Liver (tissue), 9 donors: ENCODE measurements around the gene GATA5. TPM values are rescaled to one million over a fixed set of nuclear protein-coding genes. Genes with fewer than 3 reads are reported as not detected.

ENCODE experiments used
- DNase-seq: peaks from one replicate; pipeline ENCODE4 v3.0.0-alpha.2; 2017; ENCODE audit warnings: low spot score
- H3K27ac ChIP-seq, 2 donors: one replicate each; pipeline ENCODE4 v1.7.0; 2013; ENCODE audit warnings: inconsistent platforms in 2 of 2, low read length in 2 of 2, control low read depth in 1 of 2, low read depth in 1 of 2, mild to moderate bottlenecking in 1 of 2
- H3K27me3 ChIP-seq, 4 donors: one replicate each; pipeline versions ENCODE4 v1.6.1 to v1.7.0; 2013; ENCODE audit warnings: low read length in 3 of 4, inconsistent platforms in 1 of 4, mild to moderate bottlenecking in 1 of 4, moderate library complexity in 1 of 4; ENCODE audit not compliant: control insufficient read depth in 4 of 4, insufficient read depth in 4 of 4
- H3K36me3 ChIP-seq, 4 donors: one replicate each; pipeline versions ENCODE4 v1.6.1 to v1.7.0; 2013; ENCODE audit warnings: low read length in 3 of 4, mild to moderate bottlenecking in 3 of 4, low read depth in 1 of 4, moderate library complexity in 1 of 4; ENCODE audit not compliant: control insufficient read depth in 4 of 4, insufficient read depth in 3 of 4
- H3K4me1 ChIP-seq, 4 donors: one replicate each; pipeline versions ENCODE4 v1.6.1 to v1.7.0; 2013; ENCODE audit warnings: low read length in 3 of 4, mild to moderate bottlenecking in 3 of 4, moderate library complexity in 1 of 4; ENCODE audit not compliant: control insufficient read depth in 4 of 4, insufficient read depth in 4 of 4
- H3K4me3 ChIP-seq, 3 donors: one replicate each; pipeline versions ENCODE4 v1.6.1 to v1.7.0; 2013; ENCODE audit warnings: low read length in 3 of 3, control low read depth in 1 of 3, low read depth in 1 of 3, mild to moderate bottlenecking in 1 of 3
- H3K9ac ChIP-seq, 2 donors: one replicate each; pipeline ENCODE4 v1.7.0; 2013; ENCODE audit warnings: low read length in 2 of 2, mild to moderate bottlenecking in 2 of 2, moderate library complexity in 2 of 2, control low read depth in 1 of 2, low read depth in 1 of 2
- H3K9me3 ChIP-seq, 4 donors: one replicate each; pipeline versions ENCODE4 v1.6.1 to v1.7.0; 2013; ENCODE audit warnings: low read length in 3 of 4; ENCODE audit not compliant: control insufficient read depth in 4 of 4
- EGR1 ChIP-seq, 2 donors: IDR thresholded peaks; 2 replicates each; pipeline ENCODE4 v1.6.1; 2016 to 2018; ENCODE audit warnings: antibody characterized with exemption in 2 of 2, low read depth in 2 of 2
- FOXA1 ChIP-seq: IDR thresholded peaks from 2 replicates; pipeline ENCODE4 v1.6.1; 2016; ENCODE audit warnings: antibody characterized with exemption
- FOXA2 ChIP-seq: IDR thresholded peaks from 2 replicates; pipeline ENCODE4 v1.6.1; 2016; ENCODE audit warnings: antibody characterized with exemption
- GABPA ChIP-seq, 2 donors: IDR thresholded peaks in 1 of 2; conservative IDR thresholded peaks in 1 of 2; 2 replicates each; pipeline ENCODE4 v1.6.1; 2016; ENCODE audit warnings: antibody characterized with exemption in 2 of 2, mild to moderate bottlenecking in 1 of 2, moderate library complexity in 1 of 2
- HNF4A ChIP-seq, 2 donors: conservative IDR thresholded peaks; 2 replicates each; pipeline ENCODE4 v1.6.1; 2016; ENCODE audit warnings: antibody characterized with exemption in 2 of 2, mild to moderate bottlenecking in 2 of 2
- HNF4G ChIP-seq: IDR thresholded peaks from 2 replicates; pipeline ENCODE4 v1.6.1; 2016; ENCODE audit warnings: antibody characterized with exemption
- JUND ChIP-seq, 2 donors: IDR thresholded peaks; 2 replicates each; pipeline ENCODE4 v1.6.1; 2016; ENCODE audit warnings: antibody characterized with exemption in 2 of 2
- NR2F2 ChIP-seq: IDR thresholded peaks from 2 replicates; pipeline ENCODE4 v1.6.1; 2016; ENCODE audit warnings: antibody characterized with exemption
- RAD21 ChIP-seq, 2 donors: IDR thresholded peaks; 2 replicates each; pipeline ENCODE4 v1.6.1; 2016; ENCODE audit warnings: antibody characterized with exemption in 2 of 2, mild to moderate bottlenecking in 2 of 2
- RXRA ChIP-seq, 2 donors: IDR thresholded peaks; 2 replicates each; pipeline ENCODE4 v1.6.1; 2017 to 2018; ENCODE audit warnings: antibody characterized with exemption in 2 of 2, mild to moderate bottlenecking in 1 of 2
- SP1 ChIP-seq: IDR thresholded peaks from 2 replicates; pipeline ENCODE4 v1.6.1; 2018; ENCODE audit warnings: antibody characterized with exemption, mild to moderate bottlenecking
- TAF1 ChIP-seq: conservative IDR thresholded peaks from 2 replicates; pipeline ENCODE4 v1.6.1; 2016; ENCODE audit warnings: antibody characterized with exemption, mild to moderate bottlenecking
- YY1 ChIP-seq: IDR thresholded peaks from 2 replicates; pipeline ENCODE4 v1.6.1; 2016; ENCODE audit warnings: antibody characterized with exemption, mild to moderate bottlenecking
- WGBS: extraction: QIAGEN DNeasy Blood & Tissue Kit; methylation state at CpG from one replicate; pipeline ENCODE4 v1.1.7; 2013; 5-methylcytosine and 5-hydroxymethylcytosine counted together
- polyA plus RNA-seq, 2 donors: library from polyadenylated mRNA; stranded (reverse) in 1 of 2; unstranded in 1 of 2; fragments of 200-250 nt in 1 of 2; fragments of >200 nt in 1 of 2; fragmentation: Nextera tagmentation in 1 of 2; extraction: Ambion mirVana in 1 of 2; gene quantifications; one replicate each; pipeline versions ENCODE4 v1.2.1 to v1.2.3, GENCODE V29; 2013 to 2015
- total RNA-seq, 2 donors: library from RNA; depleted of rRNA; stranded (reverse); fragments of >200 nt; gene quantifications; one replicate each; pipeline ENCODE4 v1.2.3, GENCODE V29; 2014
- TF ChIP-seq, protein P1 (sequence below): IDR thresholded peaks from 2 replicates; pipeline ENCODE4 v1.6.1; 2016; ENCODE audit warnings: antibody characterized with exemption
- TF ChIP-seq, protein P2 (sequence below): IDR thresholded peaks from 2 replicates; pipeline ENCODE4 v1.6.1; 2016; ENCODE audit warnings: antibody characterized with exemption
- TF ChIP-seq, protein P3 (sequence below): IDR thresholded peaks from 2 replicates; pipeline ENCODE4 v1.6.1; 2016; ENCODE audit warnings: antibody characterized with exemption
- TF ChIP-seq, protein P4 (sequence below): fragments of 150-350 bp; IDR thresholded peaks from 2 replicates; pipeline ENCODE4 v1.5.1; 2017; ENCODE audit warnings: improper control_type of control experiment, low read depth, low read length; ENCODE audit not compliant: missing input control
- TF ChIP-seq, protein P5 (sequence below): IDR thresholded peaks from 2 replicates; pipeline ENCODE4 v1.6.1; 2016; ENCODE audit warnings: antibody characterized with exemption, mild to moderate bottlenecking
- donor health status: healthy.
- donor health status: healthy.
- donor health status: healthy.
- donor health status: healthy.
- donor health status: healthy.

Gene GATA5
- total and polyA plus RNA-seq, 4 donors: 0.25 to 6.1 (median 0.34) TPM

DNA sequence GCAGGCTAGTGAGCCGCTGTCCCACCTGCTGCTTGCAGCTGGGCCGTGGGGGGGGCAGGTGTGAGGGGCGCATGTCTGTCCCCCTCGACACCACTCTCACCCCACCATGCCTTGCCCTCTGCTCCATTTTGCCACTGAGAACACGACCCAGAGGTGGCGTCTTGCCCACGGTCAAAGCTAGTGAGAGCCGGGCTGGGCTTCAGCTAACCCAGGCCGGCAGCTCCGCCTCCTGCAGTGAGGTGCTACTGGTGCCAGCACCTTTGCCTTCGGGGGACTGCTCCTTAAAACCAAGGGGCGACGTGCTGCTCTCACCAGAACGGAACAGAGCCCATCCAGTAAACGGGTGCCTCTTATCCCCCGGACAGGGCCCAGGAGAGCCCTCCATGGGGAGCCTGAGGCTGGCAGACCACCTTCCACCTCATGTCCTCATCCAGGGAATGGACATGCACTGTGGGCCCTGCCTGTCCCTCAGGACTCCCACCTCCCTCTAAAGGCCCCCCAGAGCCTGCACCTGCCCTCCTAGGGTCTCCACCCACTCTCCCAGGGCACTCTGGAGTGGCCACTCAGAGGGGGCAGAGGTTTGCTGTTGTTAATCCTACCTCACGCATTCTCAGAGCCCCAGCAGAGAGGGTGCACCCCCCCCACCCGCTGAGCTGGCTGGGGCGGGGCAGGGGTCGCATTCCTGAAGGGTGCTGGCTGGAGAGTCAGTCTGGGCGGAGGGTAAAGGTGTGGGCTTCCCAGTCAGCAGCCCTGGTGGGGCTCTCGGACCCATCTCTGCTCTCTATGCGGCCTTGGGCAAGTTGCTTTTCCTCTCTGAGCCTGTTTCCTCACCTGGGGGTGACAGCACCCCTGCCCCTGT lies 51.3 kb downstream of the GATA5 start:
- WGBS: 56% methylated on average over 23 of the region's 23 CpGs
- no peak overlapping the region for H3K4me3 ChIP-seq
- H3K27ac ChIP-seq: no peak overlapping the region
- TF ChIP-seq FOXA2 (no peak), RXRA (IDR thresholded peaks at IDR 0.05) (no peak), RAD21 (IDR thresholded peaks at IDR 0.05) (no peak), SP1 (no peak), EGR1 (IDR thresholded peaks at IDR 0.05; ENCODE audit: low read depth in 2 of 2) (no peak), HNF4G (no peak), HNF4A (conservative IDR thresholded peaks at IDR 0.05) (no peak), GABPA (IDR thresholded peaks at IDR 0.05 in 1 of 2, conservative IDR thresholded peaks at IDR 0.05 in 1 of 2) (no peak), JUND (IDR thresholded peaks at IDR 0.05) (no peak), TAF1 (no peak), FOXA1 (no peak), YY1 (no peak), NR2F2 (no peak)
- TF ChIP-seq, protein P1, sequence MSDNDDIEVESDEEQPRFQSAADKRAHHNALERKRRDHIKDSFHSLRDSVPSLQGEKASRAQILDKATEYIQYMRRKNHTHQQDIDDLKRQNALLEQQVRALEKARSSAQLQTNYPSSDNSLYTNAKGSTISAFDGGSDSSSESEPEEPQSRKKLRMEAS: no peak
- TF ChIP-seq, protein P2, sequence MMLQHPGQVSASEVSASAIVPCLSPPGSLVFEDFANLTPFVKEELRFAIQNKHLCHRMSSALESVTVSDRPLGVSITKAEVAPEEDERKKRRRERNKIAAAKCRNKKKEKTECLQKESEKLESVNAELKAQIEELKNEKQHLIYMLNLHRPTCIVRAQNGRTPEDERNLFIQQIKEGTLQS: no peak
- TF ChIP-seq, protein P3, sequence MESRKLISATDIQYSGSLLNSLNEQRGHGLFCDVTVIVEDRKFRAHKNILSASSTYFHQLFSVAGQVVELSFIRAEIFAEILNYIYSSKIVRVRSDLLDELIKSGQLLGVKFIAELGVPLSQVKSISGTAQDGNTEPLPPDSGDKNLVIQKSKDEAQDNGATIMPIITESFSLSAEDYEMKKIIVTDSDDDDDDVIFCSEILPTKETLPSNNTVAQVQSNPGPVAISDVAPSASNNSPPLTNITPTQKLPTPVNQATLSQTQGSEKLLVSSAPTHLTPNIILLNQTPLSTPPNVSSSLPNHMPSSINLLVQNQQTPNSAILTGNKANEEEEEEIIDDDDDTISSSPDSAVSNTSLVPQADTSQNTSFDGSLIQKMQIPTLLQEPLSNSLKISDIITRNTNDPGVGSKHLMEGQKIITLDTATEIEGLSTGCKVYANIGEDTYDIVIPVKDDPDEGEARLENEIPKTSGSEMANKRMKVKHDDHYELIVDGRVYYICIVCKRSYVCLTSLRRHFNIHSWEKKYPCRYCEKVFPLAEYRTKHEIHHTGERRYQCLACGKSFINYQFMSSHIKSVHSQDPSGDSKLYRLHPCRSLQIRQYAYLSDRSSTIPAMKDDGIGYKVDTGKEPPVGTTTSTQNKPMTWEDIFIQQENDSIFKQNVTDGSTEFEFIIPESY: no peak
- TF ChIP-seq, protein P4, sequence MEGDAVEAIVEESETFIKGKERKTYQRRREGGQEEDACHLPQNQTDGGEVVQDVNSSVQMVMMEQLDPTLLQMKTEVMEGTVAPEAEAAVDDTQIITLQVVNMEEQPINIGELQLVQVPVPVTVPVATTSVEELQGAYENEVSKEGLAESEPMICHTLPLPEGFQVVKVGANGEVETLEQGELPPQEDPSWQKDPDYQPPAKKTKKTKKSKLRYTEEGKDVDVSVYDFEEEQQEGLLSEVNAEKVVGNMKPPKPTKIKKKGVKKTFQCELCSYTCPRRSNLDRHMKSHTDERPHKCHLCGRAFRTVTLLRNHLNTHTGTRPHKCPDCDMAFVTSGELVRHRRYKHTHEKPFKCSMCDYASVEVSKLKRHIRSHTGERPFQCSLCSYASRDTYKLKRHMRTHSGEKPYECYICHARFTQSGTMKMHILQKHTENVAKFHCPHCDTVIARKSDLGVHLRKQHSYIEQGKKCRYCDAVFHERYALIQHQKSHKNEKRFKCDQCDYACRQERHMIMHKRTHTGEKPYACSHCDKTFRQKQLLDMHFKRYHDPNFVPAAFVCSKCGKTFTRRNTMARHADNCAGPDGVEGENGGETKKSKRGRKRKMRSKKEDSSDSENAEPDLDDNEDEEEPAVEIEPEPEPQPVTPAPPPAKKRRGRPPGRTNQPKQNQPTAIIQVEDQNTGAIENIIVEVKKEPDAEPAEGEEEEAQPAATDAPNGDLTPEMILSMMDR: no peak
- TF ChIP-seq, protein P5, sequence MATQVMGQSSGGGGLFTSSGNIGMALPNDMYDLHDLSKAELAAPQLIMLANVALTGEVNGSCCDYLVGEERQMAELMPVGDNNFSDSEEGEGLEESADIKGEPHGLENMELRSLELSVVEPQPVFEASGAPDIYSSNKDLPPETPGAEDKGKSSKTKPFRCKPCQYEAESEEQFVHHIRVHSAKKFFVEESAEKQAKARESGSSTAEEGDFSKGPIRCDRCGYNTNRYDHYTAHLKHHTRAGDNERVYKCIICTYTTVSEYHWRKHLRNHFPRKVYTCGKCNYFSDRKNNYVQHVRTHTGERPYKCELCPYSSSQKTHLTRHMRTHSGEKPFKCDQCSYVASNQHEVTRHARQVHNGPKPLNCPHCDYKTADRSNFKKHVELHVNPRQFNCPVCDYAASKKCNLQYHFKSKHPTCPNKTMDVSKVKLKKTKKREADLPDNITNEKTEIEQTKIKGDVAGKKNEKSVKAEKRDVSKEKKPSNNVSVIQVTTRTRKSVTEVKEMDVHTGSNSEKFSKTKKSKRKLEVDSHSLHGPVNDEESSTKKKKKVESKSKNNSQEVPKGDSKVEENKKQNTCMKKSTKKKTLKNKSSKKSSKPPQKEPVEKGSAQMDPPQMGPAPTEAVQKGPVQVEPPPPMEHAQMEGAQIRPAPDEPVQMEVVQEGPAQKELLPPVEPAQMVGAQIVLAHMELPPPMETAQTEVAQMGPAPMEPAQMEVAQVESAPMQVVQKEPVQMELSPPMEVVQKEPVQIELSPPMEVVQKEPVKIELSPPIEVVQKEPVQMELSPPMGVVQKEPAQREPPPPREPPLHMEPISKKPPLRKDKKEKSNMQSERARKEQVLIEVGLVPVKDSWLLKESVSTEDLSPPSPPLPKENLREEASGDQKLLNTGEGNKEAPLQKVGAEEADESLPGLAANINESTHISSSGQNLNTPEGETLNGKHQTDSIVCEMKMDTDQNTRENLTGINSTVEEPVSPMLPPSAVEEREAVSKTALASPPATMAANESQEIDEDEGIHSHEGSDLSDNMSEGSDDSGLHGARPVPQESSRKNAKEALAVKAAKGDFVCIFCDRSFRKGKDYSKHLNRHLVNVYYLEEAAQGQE: no peak
- H3K27me3 ChIP-seq: no peaks in the 10 kb centered on the region
- no peak for DNase-seq
- no peaks in the 10 kb centered on the region for H3K36me3 ChIP-seq
- no peak overlapping the region for H3K9ac ChIP-seq
- H3K4me1 ChIP-seq: no peaks in the 10 kb centered on the region
- H3K9me3 ChIP-seq: no peaks in the 10 kb centered on the region
